ENCODE data around the gene WDFY3.

WDFY3 gene

DNA sequence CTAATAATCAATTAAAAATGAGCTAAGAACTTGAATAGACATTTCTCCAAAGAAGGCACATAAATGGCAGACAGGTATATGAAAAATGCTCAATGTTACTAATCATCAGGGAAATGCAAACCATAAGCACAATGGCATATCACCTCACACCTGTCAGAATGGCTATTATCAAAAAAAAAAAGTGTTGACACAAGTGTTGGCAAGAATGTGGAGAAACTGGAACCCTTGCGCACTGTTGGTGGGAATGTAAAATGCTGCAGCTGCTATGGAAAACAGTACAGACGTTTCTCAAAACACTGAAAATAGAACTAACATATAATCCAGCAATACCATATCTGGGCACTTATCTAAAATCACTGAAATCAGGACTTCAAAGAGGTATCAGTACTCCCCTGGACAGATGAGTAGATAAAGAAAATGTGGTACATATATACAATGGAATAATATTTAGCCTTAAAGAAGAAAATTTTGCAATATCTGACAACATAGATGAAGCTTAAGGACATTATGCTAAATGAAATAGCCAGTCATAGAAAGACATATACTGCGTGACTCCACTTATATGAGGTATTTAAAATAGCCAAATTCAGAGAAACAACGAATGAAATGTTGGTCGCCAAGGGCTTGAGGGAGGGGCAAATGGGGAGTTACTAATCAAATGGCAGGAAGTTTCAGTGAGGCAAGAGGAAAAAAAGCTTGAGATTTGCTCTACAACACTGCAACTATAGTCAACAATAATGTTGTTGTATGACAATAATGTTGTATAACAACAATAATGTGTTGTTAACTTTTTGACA is 175.5 kb downstream of the WDFY3 start:
- TF ChIP-seq ISL1 (CRISPR knock-in tag; IDR thresholded peaks at IDR 0.05): no peak
- TF ChIP-seq ZNF8 (CRISPR knock-in tag; IDR thresholded peaks at IDR 0.05): peak; percentile 65
- ATAC-seq: no peak

- ATAC-seq: no peak
- TF ChIP-seq, protein P1, sequence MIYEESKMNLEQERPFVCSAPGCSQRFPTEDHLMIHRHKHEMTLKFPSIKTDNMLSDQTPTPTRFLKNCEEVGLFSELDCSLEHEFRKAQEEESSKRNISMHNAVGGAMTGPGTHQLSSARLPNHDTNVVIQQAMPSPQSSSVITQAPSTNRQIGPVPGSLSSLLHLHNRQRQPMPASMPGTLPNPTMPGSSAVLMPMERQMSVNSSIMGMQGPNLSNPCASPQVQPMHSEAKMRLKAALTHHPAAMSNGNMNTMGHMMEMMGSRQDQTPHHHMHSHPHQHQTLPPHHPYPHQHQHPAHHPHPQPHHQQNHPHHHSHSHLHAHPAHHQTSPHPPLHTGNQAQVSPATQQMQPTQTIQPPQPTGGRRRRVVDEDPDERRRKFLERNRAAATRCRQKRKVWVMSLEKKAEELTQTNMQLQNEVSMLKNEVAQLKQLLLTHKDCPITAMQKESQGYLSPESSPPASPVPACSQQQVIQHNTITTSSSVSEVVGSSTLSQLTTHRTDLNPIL (CRISPR knock-in tag; IDR thresholded peaks at IDR 0.05; ENCODE audit: low read depth): no peak
- TF ChIP-seq ESRRG (CRISPR knock-in tag; IDR thresholded peaks at IDR 0.05): no peak
- no peak for TF ChIP-seq ZNF8 (CRISPR knock-in tag; IDR thresholded peaks at IDR 0.05)
- no peak for TF ChIP-seq CSDC2 (CRISPR knock-in tag; IDR thresholded peaks at IDR 0.05)
- TF ChIP-seq OSR1 (CRISPR knock-in tag; IDR thresholded peaks at IDR 0.05): no peak
- TF ChIP-seq BACH2 (CRISPR knock-in tag; IDR thresholded peaks at IDR 0.05; ENCODE audit: borderline replicate concordance): no peak
Observed at GRCh38 chr4:84786478-84786877, 180.0 kb downstream of the WDFY3 start.

DNA sequence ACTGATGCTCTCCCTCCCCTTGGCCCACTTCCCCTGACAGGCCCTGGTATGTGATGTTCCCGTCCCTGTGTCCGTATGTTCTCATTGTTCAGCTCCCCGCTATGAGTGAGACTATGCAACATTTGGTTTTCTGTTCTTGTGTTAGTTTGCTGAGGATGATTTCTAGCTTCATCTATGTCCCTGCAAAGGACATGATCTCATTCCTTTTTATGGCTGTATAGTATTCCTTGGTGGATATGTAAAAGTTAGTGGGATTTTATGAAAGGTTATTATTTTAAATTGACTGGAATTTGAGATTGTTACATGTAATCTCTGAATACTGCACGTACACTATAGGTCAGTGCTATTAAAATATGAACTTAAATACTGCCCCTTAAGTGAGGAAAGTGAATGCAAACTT is 184.0 kb downstream of the WDFY3 start:
- no peak for TF ChIP-seq ZC3H10 (CRISPR knock-in tag; IDR thresholded peaks at IDR 0.05)
- TF ChIP-seq, protein P1 (CRISPR knock-in tag; IDR thresholded peaks at IDR 0.05; ENCODE audit: low read depth): no peak
- TF ChIP-seq OSR1 (CRISPR knock-in tag; IDR thresholded peaks at IDR 0.05): no peak
- no peak for TF ChIP-seq CSDC2 (CRISPR knock-in tag; IDR thresholded peaks at IDR 0.05)
- TF ChIP-seq PPARA (CRISPR knock-in tag; IDR thresholded peaks at IDR 0.05; ENCODE audit: borderline replicate concordance): no peak
- no peak for TF ChIP-seq ZNF70 (CRISPR knock-in tag; IDR thresholded peaks at IDR 0.05)
- no peak for TF ChIP-seq ESRRG (CRISPR knock-in tag; IDR thresholded peaks at IDR 0.05)
- no peak for TF ChIP-seq BACH2 (CRISPR knock-in tag; IDR thresholded peaks at IDR 0.05; ENCODE audit: borderline replicate concordance)
- no peak for TF ChIP-seq PATZ1 (CRISPR knock-in tag; IDR thresholded peaks at IDR 0.05; ENCODE audit: borderline replicate concordance)
- TF ChIP-seq ZFP30 (CRISPR knock-in tag; IDR thresholded peaks at IDR 0.05): no peak
- ATAC-seq: no peak

DNA sequence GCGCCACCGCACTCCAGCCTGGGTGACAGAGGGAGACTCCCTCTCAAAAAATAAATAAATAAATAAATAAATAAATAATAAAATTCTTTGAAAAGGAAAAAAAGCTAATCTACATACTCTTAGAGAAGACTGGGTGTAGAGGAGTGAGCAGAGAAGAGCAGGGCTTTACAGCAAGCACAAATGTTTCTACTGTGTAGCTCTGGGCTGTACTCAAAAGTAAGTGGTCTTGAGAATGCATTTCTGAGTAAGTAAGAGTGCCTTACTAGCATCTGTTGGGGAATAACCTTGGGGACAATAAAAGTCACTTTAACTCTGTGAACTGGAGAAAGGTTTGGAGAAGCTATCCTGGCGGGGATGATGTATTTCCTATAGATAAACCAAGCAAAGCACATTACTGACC is 185.8 kb downstream of the WDFY3 start:
- TF ChIP-seq SNAI2 (CRISPR knock-in tag; IDR thresholded peaks at IDR 0.05) (no peak), PPARA (CRISPR knock-in tag; IDR thresholded peaks at IDR 0.05; ENCODE audit: borderline replicate concordance) (no peak)
- TF ChIP-seq, protein P2, sequence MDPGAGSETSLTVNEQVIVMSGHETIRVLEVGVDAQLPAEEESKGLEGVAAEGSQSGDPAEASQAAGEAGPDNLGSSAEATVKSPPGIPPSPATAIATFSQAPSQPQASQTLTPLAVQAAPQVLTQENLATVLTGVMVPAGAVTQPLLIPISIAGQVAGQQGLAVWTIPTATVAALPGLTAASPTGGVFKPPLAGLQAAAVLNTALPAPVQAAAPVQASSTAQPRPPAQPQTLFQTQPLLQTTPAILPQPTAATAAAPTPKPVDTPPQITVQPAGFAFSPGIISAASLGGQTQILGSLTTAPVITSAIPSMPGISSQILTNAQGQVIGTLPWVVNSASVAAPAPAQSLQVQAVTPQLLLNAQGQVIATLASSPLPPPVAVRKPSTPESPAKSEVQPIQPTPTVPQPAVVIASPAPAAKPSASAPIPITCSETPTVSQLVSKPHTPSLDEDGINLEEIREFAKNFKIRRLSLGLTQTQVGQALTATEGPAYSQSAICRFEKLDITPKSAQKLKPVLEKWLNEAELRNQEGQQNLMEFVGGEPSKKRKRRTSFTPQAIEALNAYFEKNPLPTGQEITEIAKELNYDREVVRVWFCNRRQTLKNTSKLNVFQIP (CRISPR knock-in tag; IDR thresholded peaks at IDR 0.05; ENCODE audit: borderline replicate concordance, low read depth): no peak
- no peak for ATAC-seq

DNA sequence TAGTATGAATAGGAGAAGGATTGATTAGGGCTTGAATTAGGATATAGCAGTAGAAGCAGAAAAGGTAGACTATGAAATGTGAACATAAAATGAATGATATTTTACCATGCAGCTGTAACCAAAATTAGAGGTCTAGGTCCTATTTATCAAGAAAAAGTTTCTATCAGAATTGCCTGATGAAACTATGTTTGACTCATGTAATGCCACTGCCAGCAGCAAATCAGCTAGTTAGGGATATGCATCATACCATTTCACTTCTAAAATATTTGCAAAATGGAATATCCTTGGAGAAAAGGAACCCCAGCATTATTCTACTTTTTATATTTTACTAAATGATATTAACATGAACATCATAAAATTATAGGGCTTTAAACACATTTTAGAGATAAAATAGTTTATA is 188.4 kb downstream of the WDFY3 start:
- ATAC-seq: no peak
- TF ChIP-seq PATZ1 (CRISPR knock-in tag; IDR thresholded peaks at IDR 0.05; ENCODE audit: borderline replicate concordance) (no peak), RARB (CRISPR knock-in tag; IDR thresholded peaks at IDR 0.05) (no peak), PPARA (CRISPR knock-in tag; IDR thresholded peaks at IDR 0.05; ENCODE audit: borderline replicate concordance) (no peak), ZNF70 (CRISPR knock-in tag; IDR thresholded peaks at IDR 0.05) (no peak), TOX (CRISPR knock-in tag; IDR thresholded peaks at IDR 0.05; ENCODE audit: borderline replicate concordance) (no peak), CSDC2 (CRISPR knock-in tag; IDR thresholded peaks at IDR 0.05) (no peak)

All from SK-N-SH treated with all-trans-retinoic acid at 6 μM for 48 hours (cell line).